Liver (tissue), 9 donors: ENCODE data around the gene C5orf58. TPM values are rescaled to one million over a fixed set of nuclear protein-coding genes. Genes with fewer than 3 reads are reported as not detected.

ENCODE experiments used
- DNase-seq: peaks from one replicate; pipeline ENCODE4 v3.0.0-alpha.2; 2017; ENCODE audit warnings: low spot score
- H3K27ac ChIP-seq, 2 donors: one replicate each; pipeline ENCODE4 v1.7.0; 2013; ENCODE audit warnings: inconsistent platforms in 2 of 2, low read length in 2 of 2, control low read depth in 1 of 2, low read depth in 1 of 2, mild to moderate bottlenecking in 1 of 2
- H3K27me3 ChIP-seq, 4 donors: one replicate each; pipeline versions ENCODE4 v1.6.1 to v1.7.0; 2013; ENCODE audit warnings: low read length in 3 of 4, inconsistent platforms in 1 of 4, mild to moderate bottlenecking in 1 of 4, moderate library complexity in 1 of 4; ENCODE audit not compliant: control insufficient read depth in 4 of 4, insufficient read depth in 4 of 4
- H3K36me3 ChIP-seq, 4 donors: one replicate each; pipeline versions ENCODE4 v1.6.1 to v1.7.0; 2013; ENCODE audit warnings: low read length in 3 of 4, mild to moderate bottlenecking in 3 of 4, low read depth in 1 of 4, moderate library complexity in 1 of 4; ENCODE audit not compliant: control insufficient read depth in 4 of 4, insufficient read depth in 3 of 4
- H3K4me1 ChIP-seq, 4 donors: one replicate each; pipeline versions ENCODE4 v1.6.1 to v1.7.0; 2013; ENCODE audit warnings: low read length in 3 of 4, mild to moderate bottlenecking in 3 of 4, moderate library complexity in 1 of 4; ENCODE audit not compliant: control insufficient read depth in 4 of 4, insufficient read depth in 4 of 4
- H3K4me3 ChIP-seq, 3 donors: one replicate each; pipeline versions ENCODE4 v1.6.1 to v1.7.0; 2013; ENCODE audit warnings: low read length in 3 of 3, control low read depth in 1 of 3, low read depth in 1 of 3, mild to moderate bottlenecking in 1 of 3
- H3K9ac ChIP-seq, 2 donors: one replicate each; pipeline ENCODE4 v1.7.0; 2013; ENCODE audit warnings: low read length in 2 of 2, mild to moderate bottlenecking in 2 of 2, moderate library complexity in 2 of 2, control low read depth in 1 of 2, low read depth in 1 of 2
- H3K9me3 ChIP-seq, 4 donors: one replicate each; pipeline versions ENCODE4 v1.6.1 to v1.7.0; 2013; ENCODE audit warnings: low read length in 3 of 4; ENCODE audit not compliant: control insufficient read depth in 4 of 4
- ATF3 ChIP-seq: IDR thresholded peaks from 2 replicates; pipeline ENCODE4 v1.6.1; 2016; ENCODE audit warnings: antibody characterized with exemption
- EGR1 ChIP-seq, 2 donors: IDR thresholded peaks; 2 replicates each; pipeline ENCODE4 v1.6.1; 2016 to 2018; ENCODE audit warnings: antibody characterized with exemption in 2 of 2, low read depth in 2 of 2
- FOXA1 ChIP-seq: IDR thresholded peaks from 2 replicates; pipeline ENCODE4 v1.6.1; 2016; ENCODE audit warnings: antibody characterized with exemption
- GABPA ChIP-seq, 2 donors: IDR thresholded peaks in 1 of 2; conservative IDR thresholded peaks in 1 of 2; 2 replicates each; pipeline ENCODE4 v1.6.1; 2016; ENCODE audit warnings: antibody characterized with exemption in 2 of 2, mild to moderate bottlenecking in 1 of 2, moderate library complexity in 1 of 2
- HNF4G ChIP-seq: IDR thresholded peaks from 2 replicates; pipeline ENCODE4 v1.6.1; 2016; ENCODE audit warnings: antibody characterized with exemption
- JUND ChIP-seq, 2 donors: IDR thresholded peaks; 2 replicates each; pipeline ENCODE4 v1.6.1; 2016; ENCODE audit warnings: antibody characterized with exemption in 2 of 2
- NR2F2 ChIP-seq: IDR thresholded peaks from 2 replicates; pipeline ENCODE4 v1.6.1; 2016; ENCODE audit warnings: antibody characterized with exemption
- RAD21 ChIP-seq, 2 donors: IDR thresholded peaks; 2 replicates each; pipeline ENCODE4 v1.6.1; 2016; ENCODE audit warnings: antibody characterized with exemption in 2 of 2, mild to moderate bottlenecking in 2 of 2
- RXRA ChIP-seq, 2 donors: IDR thresholded peaks; 2 replicates each; pipeline ENCODE4 v1.6.1; 2017 to 2018; ENCODE audit warnings: antibody characterized with exemption in 2 of 2, mild to moderate bottlenecking in 1 of 2
- SP1 ChIP-seq: IDR thresholded peaks from 2 replicates; pipeline ENCODE4 v1.6.1; 2018; ENCODE audit warnings: antibody characterized with exemption, mild to moderate bottlenecking
- YY1 ChIP-seq: IDR thresholded peaks from 2 replicates; pipeline ENCODE4 v1.6.1; 2016; ENCODE audit warnings: antibody characterized with exemption, mild to moderate bottlenecking
- ZBTB33 ChIP-seq: IDR thresholded peaks from 2 replicates; pipeline ENCODE4 v1.6.1; 2016; ENCODE audit warnings: antibody characterized with exemption
- WGBS: extraction: QIAGEN DNeasy Blood & Tissue Kit; methylation state at CpG from one replicate; pipeline ENCODE4 v1.1.7; 2013; 5-methylcytosine and 5-hydroxymethylcytosine counted together
- polyA plus RNA-seq, 2 donors: library from polyadenylated mRNA; stranded (reverse) in 1 of 2; unstranded in 1 of 2; fragments of 200-250 nt in 1 of 2; fragments of >200 nt in 1 of 2; fragmentation: Nextera tagmentation in 1 of 2; extraction: Ambion mirVana in 1 of 2; gene quantifications; one replicate each; pipeline versions ENCODE4 v1.2.1 to v1.2.3, GENCODE V29; 2013 to 2015
- total RNA-seq, 2 donors: library from RNA; depleted of rRNA; stranded (reverse); fragments of >200 nt; gene quantifications; one replicate each; pipeline ENCODE4 v1.2.3, GENCODE V29; 2014
- TF ChIP-seq, protein P1 (sequence below): IDR thresholded peaks from 2 replicates; pipeline ENCODE4 v1.6.1; 2016; ENCODE audit warnings: antibody characterized with exemption, mild to moderate bottlenecking
- TF ChIP-seq, protein P2 (sequence below): IDR thresholded peaks from 2 replicates; pipeline ENCODE4 v1.6.1; 2016; ENCODE audit warnings: antibody characterized with exemption
- donor health status: healthy.
- donor health status: healthy.
- donor health status: healthy.
- donor health status: healthy.
- donor health status: healthy.

C5orf58 gene
- total and polyA plus RNA-seq, 4 donors: 0.64 TPM; not detected in 3

- TF ChIP-seq EGR1 (IDR thresholded peaks at IDR 0.05; ENCODE audit: low read depth in 2 of 2) (no peak), JUND (IDR thresholded peaks at IDR 0.05) (no peak), SP1 (no peak), NR2F2 (no peak), RAD21 (IDR thresholded peaks at IDR 0.05) (no peak), YY1 (no peak), RXRA (IDR thresholded peaks at IDR 0.05) (no peak), ATF3 (no peak), FOXA1 (no peak)
- TF ChIP-seq, protein P1, sequence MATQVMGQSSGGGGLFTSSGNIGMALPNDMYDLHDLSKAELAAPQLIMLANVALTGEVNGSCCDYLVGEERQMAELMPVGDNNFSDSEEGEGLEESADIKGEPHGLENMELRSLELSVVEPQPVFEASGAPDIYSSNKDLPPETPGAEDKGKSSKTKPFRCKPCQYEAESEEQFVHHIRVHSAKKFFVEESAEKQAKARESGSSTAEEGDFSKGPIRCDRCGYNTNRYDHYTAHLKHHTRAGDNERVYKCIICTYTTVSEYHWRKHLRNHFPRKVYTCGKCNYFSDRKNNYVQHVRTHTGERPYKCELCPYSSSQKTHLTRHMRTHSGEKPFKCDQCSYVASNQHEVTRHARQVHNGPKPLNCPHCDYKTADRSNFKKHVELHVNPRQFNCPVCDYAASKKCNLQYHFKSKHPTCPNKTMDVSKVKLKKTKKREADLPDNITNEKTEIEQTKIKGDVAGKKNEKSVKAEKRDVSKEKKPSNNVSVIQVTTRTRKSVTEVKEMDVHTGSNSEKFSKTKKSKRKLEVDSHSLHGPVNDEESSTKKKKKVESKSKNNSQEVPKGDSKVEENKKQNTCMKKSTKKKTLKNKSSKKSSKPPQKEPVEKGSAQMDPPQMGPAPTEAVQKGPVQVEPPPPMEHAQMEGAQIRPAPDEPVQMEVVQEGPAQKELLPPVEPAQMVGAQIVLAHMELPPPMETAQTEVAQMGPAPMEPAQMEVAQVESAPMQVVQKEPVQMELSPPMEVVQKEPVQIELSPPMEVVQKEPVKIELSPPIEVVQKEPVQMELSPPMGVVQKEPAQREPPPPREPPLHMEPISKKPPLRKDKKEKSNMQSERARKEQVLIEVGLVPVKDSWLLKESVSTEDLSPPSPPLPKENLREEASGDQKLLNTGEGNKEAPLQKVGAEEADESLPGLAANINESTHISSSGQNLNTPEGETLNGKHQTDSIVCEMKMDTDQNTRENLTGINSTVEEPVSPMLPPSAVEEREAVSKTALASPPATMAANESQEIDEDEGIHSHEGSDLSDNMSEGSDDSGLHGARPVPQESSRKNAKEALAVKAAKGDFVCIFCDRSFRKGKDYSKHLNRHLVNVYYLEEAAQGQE: no peak
- WGBS: 42% methylated on average over 8 of the region's 8 CpGs
- peaks cover 0 to 8% (median 2%) of the 10 kb centered on the region in 4 donors for H3K4me1 ChIP-seq
- no peak overlapping the region for H3K4me3 ChIP-seq
- H3K36me3 ChIP-seq: no peaks in the 10 kb centered on the region
- H3K27me3 ChIP-seq: peaks cover 0 to 4% (median under 1%) of the 10 kb centered on the region in 4 donors
- no peaks in the 10 kb centered on the region for H3K9me3 ChIP-seq
- no peak for DNase-seq
- H3K27ac ChIP-seq: no peak overlapping the region
- H3K9ac ChIP-seq: no peak overlapping the region
Observed at GRCh38 chr5:170206958-170207357, 25.8 kb upstream of the C5orf58 start.

DNA sequence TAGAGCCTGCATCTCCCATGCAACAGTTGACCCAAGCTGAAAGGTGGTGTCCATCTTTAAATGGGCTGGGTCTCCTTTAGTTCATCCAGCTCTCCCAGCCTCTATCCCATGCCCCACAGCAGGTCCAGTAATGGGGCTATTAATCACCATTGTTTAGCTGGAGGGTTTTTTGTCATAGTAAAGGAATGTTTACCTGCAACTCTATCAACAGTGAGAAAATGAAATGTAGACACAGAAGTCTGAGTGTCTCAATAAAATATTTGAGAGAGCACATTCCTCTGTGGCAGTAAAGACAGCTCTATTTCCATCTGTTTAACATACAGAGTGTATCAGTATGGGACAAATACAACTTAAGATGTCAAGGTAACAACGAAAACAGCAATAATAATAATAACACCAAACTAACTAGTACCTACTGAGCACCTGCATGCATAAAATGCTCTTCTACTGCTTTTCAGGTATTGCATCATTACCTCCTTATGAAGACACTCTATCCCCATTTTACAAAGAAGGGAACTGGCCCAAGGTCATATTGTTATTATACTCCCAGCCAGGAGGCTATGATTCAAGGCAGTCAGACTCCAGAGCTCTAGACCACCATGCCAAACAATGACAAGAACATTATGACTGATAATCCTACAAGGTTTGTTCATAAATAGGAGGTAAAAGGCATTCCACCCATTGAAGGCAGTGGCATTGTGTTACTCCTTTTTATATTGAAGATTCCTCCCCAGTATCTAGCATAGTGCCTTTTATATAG lies 21.0 kb upstream of the C5orf58 start:
- 73% methylated on average over 1 of the region's 1 CpG for WGBS
- Histone ChIP-seq H3K9me3 (no peaks in the 10 kb centered on the region), H3K27me3 (no peaks in the 10 kb centered on the region), H3K9ac (no peak overlapping the region), H3K36me3 (no peaks in the 10 kb centered on the region), H3K4me3 (no peak overlapping the region), H3K4me1 (peaks cover 0 to 5% (median 2%) of the 10 kb centered on the region in 4 donors), H3K27ac (no peak overlapping the region)
- no peak for DNase-seq
- TF ChIP-seq HNF4G: no peak
- TF ChIP-seq RAD21 (IDR thresholded peaks at IDR 0.05): no peak
- no peak for TF ChIP-seq FOXA1
- TF ChIP-seq GABPA (IDR thresholded peaks at IDR 0.05 in 1 of 2, conservative IDR thresholded peaks at IDR 0.05 in 1 of 2): no peak
- TF ChIP-seq ZBTB33: no peak
- TF ChIP-seq, protein P2, sequence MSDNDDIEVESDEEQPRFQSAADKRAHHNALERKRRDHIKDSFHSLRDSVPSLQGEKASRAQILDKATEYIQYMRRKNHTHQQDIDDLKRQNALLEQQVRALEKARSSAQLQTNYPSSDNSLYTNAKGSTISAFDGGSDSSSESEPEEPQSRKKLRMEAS: no peak
- TF ChIP-seq NR2F2: no peak
- no peak for TF ChIP-seq SP1
